ENCODE measurements around the gene CRPPA. TPM values are rescaled to one million over a fixed set of nuclear protein-coding genes. Genes with fewer than 3 reads are reported as not detected.

Gene CRPPA
- 0.43 TPM for polyA plus RNA-seq (2012; ENCODE audit: insufficient read length, low read depth)

GRCh38 chr7:16421333-16422102, at the start of gene CRPPA:
Gene CRPPA (minus strand): TSS chr7:16421538. CDS start chr7:16421322, 216 bp downstream.
- TF ChIP-seq POLR2AphosphoS5 (IDR thresholded peaks at IDR 0.05; ENCODE audit: low read depth, low read length) (no peak), FOXP2 (optimal IDR thresholded peaks at IDR 0.05; ENCODE audit: borderline replicate concordance, extremely low read depth, extremely low read length, insufficient read depth) (peak; percentile 11)

- TF ChIP-seq FOXP2 (optimal IDR thresholded peaks at IDR 0.05; ENCODE audit: borderline replicate concordance, extremely low read depth, extremely low read length, insufficient read depth): no peak
- no peak for TF ChIP-seq POLR2AphosphoS5 (IDR thresholded peaks at IDR 0.05; ENCODE audit: low read depth, low read length)
- no peak for TF ChIP-seq REST (IDR thresholded peaks at IDR 0.05; ENCODE audit: insufficient read depth in 1 of 2, low read depth in 2 of 2, low read length in 2 of 2)
- no peak for TF ChIP-seq SIN3A (IDR thresholded peaks at IDR 0.05; ENCODE audit: borderline replicate concordance, insufficient read depth, low read length)
- TF ChIP-seq TAF1 (IDR thresholded peaks at IDR 0.05; ENCODE audit: borderline replicate concordance, insufficient read depth, low read length): no peak
Observed at GRCh38 chr7:16465469-16466361, 44.4 kb upstream of the CRPPA start, which contains the start of gene SOSTDC1. Gene SOSTDC1 (minus strand): TSS chr7:16465738. CDS start chr7:16465668, 70 bp downstream.

GRCh38 chr7:16463949-16464715, 42.8 kb upstream of the CRPPA start:
- no peak for TF ChIP-seq TAF1 (IDR thresholded peaks at IDR 0.05; ENCODE audit: borderline replicate concordance, insufficient read depth, low read length)
- TF ChIP-seq SIN3A (IDR thresholded peaks at IDR 0.05; ENCODE audit: borderline replicate concordance, insufficient read depth, low read length): no peak
- TF ChIP-seq REST (IDR thresholded peaks at IDR 0.05; ENCODE audit: insufficient read depth in 1 of 2, low read depth in 2 of 2, low read length in 2 of 2): no peak
- no peak for TF ChIP-seq POLR2AphosphoS5 (IDR thresholded peaks at IDR 0.05; ENCODE audit: low read depth, low read length)
- TF ChIP-seq FOXP2 (optimal IDR thresholded peaks at IDR 0.05; ENCODE audit: borderline replicate concordance, extremely low read depth, extremely low read length, insufficient read depth): no peak

GRCh38 chr7:16463520-16463919, 42.2 kb upstream of the CRPPA start:
- no peak for TF ChIP-seq FOXP2 (optimal IDR thresholded peaks at IDR 0.05; ENCODE audit: borderline replicate concordance, extremely low read depth, extremely low read length, insufficient read depth)
- no peak for TF ChIP-seq POLR2AphosphoS5 (IDR thresholded peaks at IDR 0.05; ENCODE audit: low read depth, low read length)
- no peak for TF ChIP-seq REST (IDR thresholded peaks at IDR 0.05; ENCODE audit: insufficient read depth in 1 of 2, low read depth in 2 of 2, low read length in 2 of 2)
- TF ChIP-seq SIN3A (IDR thresholded peaks at IDR 0.05; ENCODE audit: borderline replicate concordance, insufficient read depth, low read length): no peak

GRCh38 chr7:16462431-16462889, 41.1 kb upstream of the CRPPA start:
- no peak for TF ChIP-seq REST (IDR thresholded peaks at IDR 0.05; ENCODE audit: insufficient read depth in 1 of 2, low read depth in 2 of 2, low read length in 2 of 2)
- TF ChIP-seq FOXP2 (optimal IDR thresholded peaks at IDR 0.05; ENCODE audit: borderline replicate concordance, extremely low read depth, extremely low read length, insufficient read depth): no peak
- no peak for TF ChIP-seq SIN3A (IDR thresholded peaks at IDR 0.05; ENCODE audit: borderline replicate concordance, insufficient read depth, low read length)
- no peak for TF ChIP-seq TAF1 (IDR thresholded peaks at IDR 0.05; ENCODE audit: borderline replicate concordance, insufficient read depth, low read length)
- TF ChIP-seq POLR2AphosphoS5 (IDR thresholded peaks at IDR 0.05; ENCODE audit: low read depth, low read length): no peak
